NCI-H187 (cell line): ENCODE data around the gene ZFPM1.
A peak's percentile ranks its signal among the peaks of the same experiment; 100 is the strongest.

ENCODE experiments used
- DNase-seq, 2 experiments: peaks; one replicate each; lab custom pipeline; 2025; lab: John Stamatoyannopoulos, UW

Gene ZFPM1

DNA sequence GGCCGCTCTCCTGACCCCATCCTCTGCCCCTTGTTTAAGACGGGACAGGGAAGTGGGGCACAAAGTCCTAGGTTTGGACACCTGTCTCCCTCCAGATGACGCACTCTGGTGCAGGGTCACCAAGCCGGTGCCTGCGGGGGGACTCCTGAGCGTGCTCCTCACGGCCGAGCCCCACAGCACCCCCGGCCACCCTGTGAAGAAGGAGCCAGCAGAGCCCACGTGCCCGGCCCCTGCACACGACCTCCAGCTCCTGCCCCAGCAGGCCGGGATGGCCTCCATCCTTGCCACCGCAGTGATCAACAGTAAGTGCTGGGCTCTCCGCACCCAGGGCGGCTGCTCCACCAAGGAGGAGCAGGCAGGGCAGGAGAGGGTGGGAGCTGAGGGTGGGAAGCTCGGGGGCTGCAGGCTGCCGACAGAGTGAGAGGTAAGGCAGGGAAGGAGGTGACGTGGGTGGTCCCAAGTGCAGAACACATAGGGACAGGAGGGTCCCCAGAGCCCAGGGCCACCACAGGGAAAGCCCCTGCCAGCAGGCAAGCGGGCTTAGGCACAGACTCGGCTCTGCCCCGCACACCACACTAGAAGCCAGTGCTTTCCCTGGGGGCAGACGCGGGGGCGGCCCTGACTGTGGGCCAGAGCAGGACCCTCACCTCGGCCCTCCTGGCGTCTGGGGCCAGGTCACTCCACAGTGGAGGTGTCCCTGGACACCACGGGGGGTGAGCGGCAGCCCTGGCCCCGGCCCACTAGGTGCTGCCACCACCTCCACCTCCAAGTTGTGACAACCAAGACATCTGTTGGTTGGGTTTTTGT lies 75.1 kb downstream of the ZFPM1 start:
- no peak for DNase-seq

DNA sequence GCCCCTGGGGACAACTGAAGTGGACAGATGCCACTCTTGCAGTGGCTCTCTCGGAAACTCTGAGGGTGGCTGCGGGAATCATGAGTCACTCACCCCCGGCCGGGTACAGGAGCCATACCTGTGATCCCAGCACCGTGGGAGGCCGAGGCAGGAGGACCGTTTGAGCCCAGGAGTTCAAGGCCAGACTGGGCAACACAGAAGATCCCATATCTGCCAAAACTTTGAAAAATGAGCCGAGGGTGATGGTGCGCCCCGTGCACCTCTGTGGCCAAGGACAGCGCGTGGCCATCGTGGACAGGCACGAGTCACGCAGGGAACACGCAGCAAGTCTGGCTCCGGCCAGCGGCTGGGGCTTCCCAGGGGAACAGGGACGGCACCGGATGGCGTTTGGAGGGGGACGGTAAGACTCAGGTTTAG lies 75.8 kb downstream of the ZFPM1 start:
- DNase-seq, result no peak

DNA sequence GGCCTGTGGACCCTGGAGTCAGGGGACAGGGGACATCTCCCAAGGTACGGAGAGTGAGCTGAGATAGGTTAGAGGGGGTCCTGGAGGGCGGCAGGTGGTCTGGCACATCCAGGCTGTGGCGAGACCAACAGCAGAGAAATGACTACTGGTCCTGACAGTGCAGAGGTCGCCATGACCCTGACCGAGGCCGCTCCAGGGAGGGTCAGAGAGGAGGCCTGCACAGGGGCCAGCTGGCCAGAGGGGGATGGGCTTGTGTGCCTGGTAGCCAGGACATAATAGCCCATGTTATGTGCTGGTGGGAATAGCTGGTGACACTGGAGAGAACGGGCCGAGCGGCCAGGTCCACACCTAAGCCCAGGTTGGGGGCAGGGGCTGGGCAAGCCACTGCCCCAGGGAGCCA lies 76.5 kb downstream of the ZFPM1 start:
- no peak for DNase-seq

DNA sequence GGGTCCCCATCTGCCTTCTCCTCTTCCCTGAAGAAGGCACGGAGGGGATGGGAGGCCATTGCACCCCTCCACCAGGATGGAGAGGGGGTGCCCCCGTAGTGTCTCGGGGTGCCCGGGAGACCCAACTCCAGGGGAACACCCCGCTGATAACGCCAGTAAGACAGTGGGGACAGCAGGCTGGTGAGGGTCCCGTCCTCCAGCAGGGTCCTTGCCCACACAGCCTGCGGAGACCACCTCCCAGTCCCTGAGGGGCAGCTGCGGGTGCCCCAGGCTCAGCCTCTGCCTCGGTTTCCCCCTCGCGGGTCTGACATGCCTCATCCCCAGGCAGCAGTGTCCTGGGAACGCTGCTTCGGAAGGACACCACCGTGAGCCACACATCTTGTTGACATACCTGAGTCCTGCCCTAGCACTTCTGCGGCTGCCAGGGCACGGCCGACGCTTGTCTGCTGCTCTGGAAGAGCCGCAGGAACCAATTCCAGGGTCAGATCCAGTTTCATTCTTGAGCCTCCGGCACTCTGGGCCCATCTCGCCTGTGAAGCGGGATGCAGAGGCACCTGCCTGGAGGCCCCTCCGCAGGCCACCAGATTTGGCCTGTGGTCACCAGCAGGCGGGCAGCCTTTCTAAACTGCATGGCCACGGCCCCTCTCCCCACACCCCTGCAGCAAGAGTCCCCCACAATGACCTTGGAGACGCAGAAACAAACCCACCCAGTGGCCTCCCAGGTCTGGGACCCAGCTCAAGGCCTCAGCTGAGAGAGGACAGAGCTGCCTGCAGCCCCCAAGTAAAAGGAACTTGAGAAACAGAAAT lies 77.2 kb downstream of the ZFPM1 start:
- DNase-seq, result no peak

DNA sequence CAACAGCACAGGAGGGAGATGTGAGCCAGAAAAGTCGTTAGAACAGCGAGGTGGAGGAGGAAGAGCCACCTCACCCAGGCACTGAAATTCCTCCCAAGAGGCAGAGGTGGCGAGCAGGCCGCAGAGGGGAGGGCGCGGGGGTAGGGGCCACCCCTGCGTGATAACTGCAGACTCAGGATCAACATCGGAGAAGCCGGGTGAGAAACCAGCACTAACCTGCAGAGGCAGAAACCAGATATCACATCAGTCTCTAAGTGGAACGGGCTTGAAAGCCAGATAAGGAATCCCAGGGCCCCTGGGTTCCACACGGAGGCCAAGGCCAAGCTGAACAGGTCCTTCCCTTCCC lies 77.8 kb downstream of the ZFPM1 start:
- no peak for DNase-seq

DNA sequence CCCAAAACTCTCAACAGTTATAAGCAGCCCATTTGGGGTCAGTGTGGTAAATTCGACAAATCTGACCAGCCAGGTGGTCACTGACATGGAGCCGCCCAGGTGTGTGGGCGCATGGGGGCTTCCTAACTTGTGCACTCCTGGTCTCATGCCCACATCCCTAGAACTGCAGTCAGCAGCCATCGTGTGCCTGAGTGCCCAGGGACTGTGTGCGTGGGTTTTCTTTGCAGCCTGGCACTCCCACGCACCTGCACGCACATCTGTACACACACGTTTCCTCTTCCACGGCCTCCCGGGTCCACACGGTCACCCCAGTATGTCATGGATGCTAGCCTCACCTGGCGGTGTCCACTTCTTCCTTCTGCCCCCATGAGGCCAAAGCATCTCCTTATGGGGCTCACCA lies 78.3 kb downstream of the ZFPM1 start:
- DNase-seq, result no peak

DNA sequence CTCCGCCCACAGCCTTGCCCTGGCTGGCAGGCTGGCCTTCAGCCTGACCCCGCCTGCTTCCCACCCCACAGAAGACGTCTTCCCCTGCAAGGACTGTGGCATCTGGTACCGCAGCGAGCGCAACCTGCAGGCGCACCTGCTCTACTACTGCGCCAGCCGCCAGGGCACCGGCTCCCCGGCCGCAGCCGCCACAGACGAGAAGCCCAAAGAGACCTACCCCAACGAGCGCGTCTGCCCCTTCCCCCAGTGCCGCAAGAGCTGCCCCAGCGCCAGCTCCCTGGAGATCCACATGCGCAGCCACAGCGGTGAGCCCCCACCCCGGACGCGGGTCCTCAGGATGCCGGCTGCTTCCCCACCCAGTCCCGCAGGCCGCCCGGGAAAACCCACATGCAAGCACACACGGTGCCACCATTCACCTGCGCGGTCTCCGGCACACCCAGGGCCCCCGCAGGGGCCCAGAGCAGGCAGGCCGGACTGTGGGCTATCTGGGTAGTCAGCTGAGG lies 78.9 kb downstream of the ZFPM1 start:
- no peak for DNase-seq

DNA sequence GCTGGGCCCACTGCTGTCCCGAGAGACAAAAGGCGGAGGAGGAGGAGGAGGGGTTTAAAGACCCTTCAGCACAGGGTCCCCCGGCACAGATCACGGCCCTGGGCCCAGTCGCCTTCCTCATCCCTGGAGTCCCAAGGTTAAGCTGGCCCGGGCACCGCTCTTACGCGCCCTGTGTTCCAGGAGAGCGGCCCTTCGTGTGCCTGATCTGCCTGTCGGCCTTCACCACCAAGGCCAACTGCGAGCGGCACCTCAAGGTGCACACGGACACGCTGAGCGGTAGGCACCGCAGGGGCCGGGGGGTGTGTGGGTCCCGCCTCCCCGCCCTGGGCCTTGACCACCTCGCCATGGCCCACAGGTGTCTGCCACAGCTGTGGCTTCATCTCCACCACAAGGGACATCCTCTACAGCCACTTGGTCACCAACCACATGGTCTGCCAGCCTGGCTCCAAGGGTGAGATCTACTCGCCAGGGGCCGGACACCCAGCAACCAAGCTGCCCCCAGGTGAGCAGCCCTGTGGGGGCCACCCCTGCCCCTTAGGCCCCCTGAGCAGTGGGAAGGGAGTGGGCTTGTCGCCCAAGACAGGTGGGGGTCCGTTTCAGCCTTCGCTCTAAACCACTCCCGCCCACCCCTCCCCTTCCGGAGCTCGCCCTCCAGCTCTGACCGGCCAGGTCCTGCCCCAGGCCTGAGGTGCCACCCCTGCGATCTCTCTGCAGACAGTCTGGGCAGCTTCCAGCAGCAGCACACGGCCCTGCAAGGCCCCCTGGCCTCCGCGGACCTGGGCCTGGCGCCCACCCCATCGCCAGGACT lies 79.6 kb downstream of the ZFPM1 start:
- DNase-seq, result no peak

DNA sequence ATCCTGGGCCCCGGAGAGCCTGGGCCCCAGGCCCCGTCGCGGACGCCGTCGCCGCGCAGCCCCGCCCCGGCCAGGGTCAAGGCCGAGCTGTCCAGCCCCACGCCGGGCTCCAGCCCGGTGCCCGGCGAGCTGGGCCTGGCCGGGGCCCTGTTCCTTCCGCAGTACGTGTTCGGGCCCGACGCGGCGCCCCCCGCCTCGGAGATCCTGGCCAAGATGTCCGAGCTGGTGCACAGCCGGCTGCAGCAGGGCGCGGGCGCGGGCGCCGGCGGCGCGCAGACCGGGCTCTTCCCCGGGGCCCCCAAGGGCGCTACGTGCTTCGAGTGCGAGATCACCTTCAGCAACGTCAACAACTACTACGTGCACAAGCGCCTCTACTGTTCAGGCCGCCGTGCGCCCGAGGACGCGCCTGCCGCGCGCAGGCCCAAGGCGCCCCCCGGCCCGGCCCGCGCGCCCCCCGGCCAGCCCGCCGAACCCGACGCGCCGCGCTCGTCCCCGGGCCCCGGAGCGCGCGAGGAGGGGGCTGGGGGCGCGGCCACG lies 80.4 kb downstream of the ZFPM1 start:
- no peak for DNase-seq

DNA sequence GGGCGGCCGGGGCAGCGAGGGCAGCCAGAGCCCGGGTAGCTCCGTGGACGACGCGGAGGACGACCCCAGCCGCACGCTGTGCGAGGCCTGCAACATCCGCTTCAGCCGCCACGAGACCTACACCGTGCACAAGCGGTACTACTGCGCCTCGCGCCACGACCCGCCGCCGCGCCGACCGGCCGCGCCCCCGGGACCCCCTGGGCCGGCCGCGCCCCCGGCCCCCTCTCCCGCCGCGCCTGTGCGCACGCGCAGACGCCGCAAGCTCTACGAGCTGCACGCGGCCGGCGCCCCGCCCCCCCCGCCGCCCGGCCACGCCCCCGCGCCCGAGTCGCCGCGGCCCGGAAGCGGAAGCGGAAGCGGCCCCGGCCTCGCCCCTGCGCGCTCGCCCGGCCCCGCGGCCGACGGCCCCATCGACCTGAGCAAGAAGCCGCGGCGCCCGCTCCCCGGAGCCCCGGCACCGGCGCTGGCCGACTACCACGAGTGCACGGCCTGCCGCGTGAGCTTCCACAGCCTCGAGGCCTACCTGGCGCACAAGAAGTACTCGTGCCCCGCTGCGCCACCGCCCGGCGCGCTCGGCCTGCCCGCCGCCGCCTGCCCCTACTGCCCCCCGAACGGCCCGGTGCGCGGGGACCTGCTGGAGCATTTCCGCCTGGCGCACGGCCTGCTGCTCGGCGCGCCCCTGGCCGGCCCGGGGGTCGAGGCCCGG lies 81.0 kb downstream of the ZFPM1 start:
- DNase-seq, result peak; percentile 19 to 34

DNA sequence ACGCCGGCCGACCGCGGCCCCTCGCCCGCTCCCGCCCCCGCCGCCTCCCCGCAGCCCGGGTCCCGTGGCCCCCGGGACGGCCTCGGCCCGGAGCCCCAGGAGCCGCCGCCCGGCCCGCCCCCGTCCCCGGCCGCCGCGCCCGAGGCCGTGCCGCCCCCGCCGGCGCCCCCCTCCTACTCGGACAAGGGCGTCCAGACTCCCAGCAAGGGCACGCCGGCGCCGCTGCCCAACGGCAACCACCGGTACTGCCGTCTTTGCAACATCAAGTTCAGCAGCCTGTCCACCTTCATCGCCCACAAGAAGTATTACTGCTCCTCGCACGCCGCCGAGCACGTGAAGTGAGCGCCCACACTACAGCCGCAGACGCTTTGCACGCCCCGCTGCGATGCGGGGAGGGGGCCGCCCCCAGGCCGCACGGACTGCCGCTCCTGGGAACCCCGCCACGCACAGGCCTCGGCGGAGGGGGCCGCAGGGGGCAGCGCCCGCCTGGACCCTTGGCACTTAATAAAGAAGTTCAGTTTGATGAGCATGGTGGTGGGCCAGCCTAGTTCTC lies 81.6 kb downstream of the ZFPM1 start:
- no peak for DNase-seq

DNA sequence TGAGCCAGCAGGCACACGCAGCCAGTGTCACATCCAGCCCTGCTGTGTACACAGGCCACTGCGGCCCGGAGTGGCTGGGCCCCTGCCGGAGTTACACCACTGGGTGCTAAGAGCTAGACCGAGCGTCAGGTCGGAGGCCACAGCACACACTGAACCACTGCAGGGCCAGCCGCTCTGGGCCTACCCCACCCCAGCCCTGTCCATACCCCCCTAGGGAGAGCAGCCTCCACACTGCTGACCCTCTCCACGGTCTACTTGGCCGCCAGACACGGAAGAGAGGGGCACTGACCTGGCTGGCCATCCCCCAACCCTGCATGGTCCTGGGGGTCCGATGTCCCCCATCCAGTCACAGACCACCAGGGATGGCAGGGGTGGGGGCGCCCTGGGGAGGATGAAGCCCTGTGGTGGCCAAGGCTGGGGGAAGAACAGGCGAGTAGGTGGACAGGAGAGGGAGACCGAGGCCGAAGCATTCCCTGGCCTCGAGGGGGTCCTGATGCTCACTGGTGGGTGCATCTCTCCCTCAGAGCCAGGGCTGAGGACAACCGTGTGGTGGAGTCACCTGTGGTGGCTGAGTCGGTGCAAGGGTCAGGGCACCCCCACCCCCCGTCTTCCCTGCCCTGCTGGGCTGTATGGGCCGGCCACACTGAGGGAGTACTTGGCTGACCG lies 82.2 kb downstream of the ZFPM1 start:
- no peak for DNase-seq

DNA sequence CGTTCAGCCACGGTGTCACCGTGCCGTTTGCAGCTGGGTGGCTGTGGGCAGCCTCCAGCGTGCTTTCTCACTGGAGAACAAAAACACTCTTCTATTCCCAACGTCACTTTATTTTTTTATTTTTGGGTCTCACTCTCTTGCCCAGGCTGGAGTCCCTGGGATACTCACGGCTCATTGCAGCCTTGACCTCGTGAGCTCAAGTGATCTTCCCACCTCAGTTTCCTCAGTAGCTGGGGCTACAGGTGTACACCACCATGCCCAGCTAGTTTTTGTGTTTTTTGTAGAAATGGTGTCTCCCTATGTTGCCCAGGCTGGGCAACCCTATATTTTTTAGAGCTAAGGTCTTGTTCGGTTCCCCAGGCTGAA lies 82.8 kb downstream of the ZFPM1 start:
- DNase-seq, result no peak

DNA sequence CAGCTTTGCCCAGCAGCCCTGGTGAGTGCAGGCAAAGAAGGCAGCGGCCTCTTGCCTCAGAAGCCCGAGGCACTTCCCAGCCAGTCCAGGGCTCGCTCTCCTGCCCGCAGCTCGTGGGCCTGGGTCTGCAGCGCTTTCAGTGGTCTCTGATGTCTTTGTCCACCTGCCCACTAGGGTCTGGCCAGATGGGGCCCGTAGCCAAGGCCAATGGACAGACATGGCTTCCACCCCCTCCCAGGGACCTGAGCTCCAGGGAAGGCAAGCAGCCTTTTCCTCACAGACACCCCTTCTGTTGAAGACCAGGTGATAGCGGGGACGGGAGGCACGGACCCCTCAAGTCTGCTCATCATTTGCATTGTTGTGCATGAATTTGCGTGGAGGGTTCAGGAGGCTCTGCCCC lies 83.4 kb downstream of the ZFPM1 start:
- no peak for DNase-seq

DNA sequence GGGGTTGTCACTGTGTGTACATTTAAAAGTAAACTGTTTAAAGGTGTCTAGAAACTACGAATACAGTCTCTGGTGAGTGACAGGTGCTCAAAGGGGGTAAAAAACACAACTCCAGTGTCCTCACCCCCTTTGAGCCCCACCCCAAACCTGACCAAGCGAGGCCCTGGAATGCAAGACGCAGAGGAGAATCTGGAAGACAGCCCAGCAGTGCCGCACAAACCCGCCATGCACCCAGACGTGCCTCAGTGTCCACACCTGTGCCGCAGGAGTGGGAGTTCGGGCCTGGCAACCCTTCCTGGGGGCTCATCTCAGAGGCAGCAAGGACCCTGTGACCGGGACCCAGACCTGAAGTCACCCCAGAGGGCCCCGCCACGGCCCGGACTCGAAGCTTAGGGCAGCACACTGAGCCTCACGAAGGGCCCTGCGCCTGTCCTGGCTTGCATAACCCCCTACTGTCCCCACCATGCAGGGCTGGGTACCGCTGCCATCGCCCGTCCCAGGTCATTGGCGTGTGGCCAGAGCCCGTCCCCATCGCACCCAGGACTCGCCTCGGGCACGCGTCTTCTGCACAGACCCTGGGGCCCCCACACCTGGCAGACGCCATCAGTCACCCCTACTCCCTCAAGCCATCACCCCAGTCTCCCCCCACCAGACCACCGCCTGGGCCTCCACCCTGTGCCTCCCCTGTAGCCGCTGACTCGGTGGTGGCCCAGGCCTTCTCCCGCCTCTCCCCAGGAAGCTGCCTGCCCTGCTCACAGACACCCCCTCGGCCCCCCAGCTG lies 84.1 kb downstream of the ZFPM1 start:
- DNase-seq, result no peak

DNA sequence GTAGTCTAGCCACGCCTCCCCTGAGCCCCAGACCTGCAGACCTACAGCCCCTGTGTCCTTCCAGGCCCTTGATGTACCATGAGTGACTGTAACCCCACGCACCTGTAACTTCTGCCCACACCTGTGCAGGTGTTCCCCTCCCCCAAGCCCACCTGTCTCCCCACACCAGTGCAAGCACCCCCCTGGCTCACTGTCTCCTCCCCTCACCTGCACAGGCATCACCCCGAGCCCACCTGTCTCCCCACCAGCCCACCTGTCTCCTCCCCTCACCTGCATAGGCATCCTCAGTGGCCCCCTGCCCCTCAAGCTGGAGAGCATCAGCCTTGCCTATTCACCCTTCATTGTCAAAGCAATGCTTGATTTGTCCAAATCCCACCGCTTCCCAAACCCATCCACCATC lies 84.8 kb downstream of the ZFPM1 start:
- no peak for DNase-seq

DNA sequence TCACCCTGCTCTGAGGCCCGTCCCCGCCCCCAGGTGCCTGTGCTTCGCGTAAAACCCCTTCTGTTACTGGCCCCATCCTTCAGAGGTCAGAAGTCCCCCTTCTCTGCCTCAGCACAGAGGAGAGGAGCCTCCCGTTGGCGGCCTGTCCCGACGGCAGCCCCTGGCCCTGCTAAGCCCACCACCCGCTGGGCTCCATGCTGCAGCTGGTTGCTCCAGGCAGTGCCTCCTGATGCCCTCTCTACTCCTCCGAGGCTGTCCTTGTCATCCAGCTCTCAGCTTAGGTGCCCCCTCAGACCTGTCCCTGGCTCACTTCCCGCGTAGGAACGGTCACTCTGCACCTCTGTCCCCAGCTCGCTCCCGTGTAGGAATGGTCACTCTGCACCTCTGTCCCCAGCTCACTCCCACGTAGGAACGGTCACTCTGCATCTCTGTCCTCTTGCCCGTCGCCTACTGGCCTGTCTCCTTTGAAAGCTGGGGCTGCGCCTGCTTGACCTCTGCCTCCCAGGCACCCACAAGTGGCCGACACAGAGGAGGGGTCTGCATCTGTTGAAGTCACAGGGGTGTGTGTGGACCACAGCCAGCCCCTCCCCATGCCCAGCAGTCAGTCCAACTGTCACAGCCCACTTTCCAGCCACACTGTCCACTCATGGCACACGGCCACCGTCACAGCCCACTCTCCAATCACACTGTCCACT lies 85.4 kb downstream of the ZFPM1 start:
- DNase-seq, result no peak

DNA sequence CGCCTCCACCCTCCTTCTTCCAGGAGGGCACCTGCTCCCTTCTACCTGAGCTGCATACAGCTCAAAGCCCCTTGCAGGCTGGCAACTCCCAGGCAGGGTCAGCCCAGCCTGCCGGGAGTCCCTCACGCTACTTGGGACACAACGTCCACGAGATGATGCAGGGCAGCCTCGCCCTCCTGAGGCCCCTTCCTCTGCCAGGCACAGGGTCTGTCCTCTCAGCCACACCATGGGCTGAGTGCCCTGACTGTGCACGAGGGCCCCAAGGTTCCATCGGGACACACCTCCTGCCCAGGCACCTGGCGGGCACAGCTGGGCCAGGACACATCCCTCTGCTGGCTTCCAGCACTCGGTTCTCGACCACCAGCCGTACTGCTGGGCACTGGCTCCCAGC lies 86.2 kb downstream of the ZFPM1 start:
- DNase-seq, result no peak

DNA sequence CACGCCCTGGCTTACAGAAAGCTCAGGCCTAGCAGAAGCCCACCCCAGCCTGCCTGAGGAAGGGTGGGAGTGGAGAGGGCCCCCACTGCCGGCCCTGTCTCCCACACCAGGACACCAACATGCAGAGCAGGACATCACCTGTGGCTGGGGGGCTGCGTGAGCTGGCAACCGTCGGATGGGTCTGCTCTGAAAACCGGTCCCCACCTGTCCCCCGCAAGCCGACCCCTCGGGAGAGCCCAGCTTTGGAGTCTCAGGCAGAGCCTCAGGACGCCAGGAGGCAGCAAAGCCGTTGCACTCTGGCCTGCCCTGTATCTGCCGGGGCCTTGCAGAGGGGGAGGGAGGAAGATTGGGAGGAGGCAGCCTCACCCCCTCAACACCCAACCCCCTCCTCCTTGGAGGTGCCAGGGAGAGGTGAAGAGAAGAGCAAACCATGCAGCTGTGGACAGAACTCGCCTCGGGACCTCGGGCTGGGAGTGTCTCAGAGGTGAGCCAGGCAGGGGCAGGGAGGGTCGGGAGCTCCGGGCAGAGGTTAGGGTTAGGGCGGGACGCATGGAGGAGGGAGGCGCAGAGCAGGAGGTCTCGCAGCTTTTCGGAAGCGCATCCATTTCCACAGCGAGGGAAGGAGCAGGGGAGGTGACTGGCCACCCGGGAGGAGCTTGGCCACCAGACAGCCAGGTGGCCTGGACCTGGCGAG lies 86.7 kb downstream of the ZFPM1 start:
- DNase-seq, result no peak
